Measurements from ENCODE around the gene SLC5A4. TPM values are rescaled to one million over a fixed set of nuclear protein-coding genes. Genes with fewer than 3 reads are reported as not detected.

SLC5A4 gene
- total RNA-seq, 1 experiment from 2014 or later = not detected

GRCh38 chr22:32249231-32249630, 5.9 kb downstream of the SLC5A4 start:
- no peaks in the 10 kb centered on the region for H3K36me3 ChIP-seq
- H3K4me1 ChIP-seq (replicated peaks) = no peaks in the 10 kb centered on the region
- no peak for DNase-seq (ENCODE audit: low read depth in 1 of 2, low spot score in 2 of 2)
- H3K27me3 ChIP-seq (replicated peaks) = peaks cover 6% of the 10 kb centered on the region; the same call in 1 of the 2 replicates
- no peak overlapping the region for H3K4me3 ChIP-seq
- H3K9me3 ChIP-seq (replicated peaks) = no peaks in the 10 kb centered on the region
- no peak overlapping the region for H3K27ac ChIP-seq

GRCh38 chr22:32248276-32248675, 6.9 kb downstream of the SLC5A4 start:
- Histone ChIP-seq H3K4me1 (replicated peaks) (no peaks in the 10 kb centered on the region), H3K27ac (no peak overlapping the region), H3K9me3 (replicated peaks) (no peaks in the 10 kb centered on the region), H3K4me3 (no peak overlapping the region), H3K27me3 (replicated peaks) (peaks cover 6% of the 10 kb centered on the region; the same call in 1 of the 2 replicates), H3K36me3 (no peaks in the 10 kb centered on the region)
- DNase-seq (ENCODE audit: low read depth in 1 of 2, low spot score in 2 of 2) = no peak

- Histone ChIP-seq H3K27me3 (replicated peaks) (peaks cover 6% of the 10 kb centered on the region; the same call in 1 of the 2 replicates), H3K27ac (no peak overlapping the region), H3K36me3 (no peaks in the 10 kb centered on the region), H3K4me3 (no peak overlapping the region), H3K9me3 (replicated peaks) (no peaks in the 10 kb centered on the region), H3K4me1 (replicated peaks) (no peaks in the 10 kb centered on the region)
- DNase-seq (ENCODE audit: low read depth in 1 of 2, low spot score in 2 of 2) = no peak
Measured at GRCh38 chr22:32246166-32246565, 9.0 kb downstream of the SLC5A4 start.

GRCh38 chr22:32245042-32245441, 10.1 kb downstream of the SLC5A4 start:
- Histone ChIP-seq H3K4me1 (replicated peaks) (no peaks in the 10 kb centered on the region), H3K36me3 (no peaks in the 10 kb centered on the region)

GRCh38 chr22:32244547-32244946, 10.6 kb downstream of the SLC5A4 start:
- peaks cover 12% of the 10 kb centered on the region; the same call in 1 of the 2 replicates for H3K27me3 ChIP-seq (replicated peaks)
- H3K4me1 ChIP-seq (replicated peaks) = no peaks in the 10 kb centered on the region
- no peak overlapping the region for H3K27ac ChIP-seq
- H3K4me3 ChIP-seq = no peak overlapping the region
- no peaks in the 10 kb centered on the region for H3K9me3 ChIP-seq (replicated peaks)
- DNase-seq (ENCODE audit: low read depth in 1 of 2, low spot score in 2 of 2) = no peak
- no peaks in the 10 kb centered on the region for H3K36me3 ChIP-seq

More at GRCh38 chr22:32245042-32245441, 10.1 kb downstream of the SLC5A4 start:
- H3K4me3 ChIP-seq = no peak overlapping the region
- no peak overlapping the region for H3K27ac ChIP-seq
- DNase-seq (ENCODE audit: low read depth in 1 of 2, low spot score in 2 of 2) = no peak
- H3K9me3 ChIP-seq (replicated peaks) = no peaks in the 10 kb centered on the region
- peaks cover 12% of the 10 kb centered on the region; the same call in 1 of the 2 replicates for H3K27me3 ChIP-seq (replicated peaks)

- no peaks in the 10 kb centered on the region for H3K4me1 ChIP-seq (replicated peaks)
- H3K9me3 ChIP-seq (replicated peaks) = no peaks in the 10 kb centered on the region
- H3K4me3 ChIP-seq = no peak overlapping the region
- no peak for DNase-seq (ENCODE audit: low read depth in 1 of 2, low spot score in 2 of 2)
- peaks cover 6% of the 10 kb centered on the region; the same call in 1 of the 2 replicates for H3K27me3 ChIP-seq (replicated peaks)
- H3K36me3 ChIP-seq = no peaks in the 10 kb centered on the region
- H3K27ac ChIP-seq = no peak overlapping the region
Measured at GRCh38 chr22:32240461-32240860, 14.7 kb downstream of the SLC5A4 start.

- H3K36me3 ChIP-seq = no peaks in the 10 kb centered on the region
- H3K9me3 ChIP-seq (replicated peaks) = no peaks in the 10 kb centered on the region
- no peak overlapping the region for H3K27ac ChIP-seq
- DNase-seq (ENCODE audit: low read depth in 1 of 2, low spot score in 2 of 2) = no peak
- H3K4me1 ChIP-seq (replicated peaks) = no peaks in the 10 kb centered on the region
- H3K4me3 ChIP-seq = no peak overlapping the region
- H3K27me3 ChIP-seq (replicated peaks) = peaks cover 7% of the 10 kb centered on the region
Measured at GRCh38 chr22:32237906-32238305, 17.2 kb downstream of the SLC5A4 start.

GRCh38 chr22:32236970-32237369, 18.2 kb downstream of the SLC5A4 start:
- Histone ChIP-seq H3K27ac (no peak overlapping the region), H3K4me3 (no peak overlapping the region), H3K9me3 (replicated peaks) (no peaks in the 10 kb centered on the region), H3K27me3 (replicated peaks) (peaks cover 14% of the 10 kb centered on the region), H3K4me1 (replicated peaks) (no peaks in the 10 kb centered on the region), H3K36me3 (no peaks in the 10 kb centered on the region)
- DNase-seq (ENCODE audit: low read depth in 1 of 2, low spot score in 2 of 2) = no peak

- no peaks in the 10 kb centered on the region for H3K9me3 ChIP-seq (replicated peaks)
- no peaks in the 10 kb centered on the region for H3K36me3 ChIP-seq
- peaks cover 8% of the 10 kb centered on the region for H3K27me3 ChIP-seq (replicated peaks)
- no peak for DNase-seq (ENCODE audit: low read depth in 1 of 2, low spot score in 2 of 2)
- H3K4me3 ChIP-seq = no peak overlapping the region
- H3K4me1 ChIP-seq (replicated peaks) = no peaks in the 10 kb centered on the region
- no peak overlapping the region for H3K27ac ChIP-seq
Measured at GRCh38 chr22:32233091-32233490, 22.1 kb downstream of the SLC5A4 start.

GRCh38 chr22:32232191-32232830, 22.8 kb downstream of the SLC5A4 start:
- Histone ChIP-seq H3K27me3 (replicated peaks) (peaks cover 11% of the 10 kb centered on the region), H3K27ac (no peak overlapping the region), H3K36me3 (no peaks in the 10 kb centered on the region), H3K9me3 (replicated peaks) (no peaks in the 10 kb centered on the region), H3K4me1 (replicated peaks) (no peaks in the 10 kb centered on the region), H3K4me3 (no peak overlapping the region)
- no peak for DNase-seq (ENCODE audit: low read depth in 1 of 2, low spot score in 2 of 2)

- Histone ChIP-seq H3K4me3 (no peak overlapping the region), H3K4me1 (replicated peaks) (no peaks in the 10 kb centered on the region), H3K27ac (no peak overlapping the region), H3K9me3 (replicated peaks) (no peaks in the 10 kb centered on the region), H3K27me3 (replicated peaks) (peaks cover 12% of the 10 kb centered on the region), H3K36me3 (no peaks in the 10 kb centered on the region)
- DNase-seq (ENCODE audit: low read depth in 1 of 2, low spot score in 2 of 2) = no peak
Measured at GRCh38 chr22:32226326-32227104, 28.6 kb downstream of the SLC5A4 start.

- DNase-seq (ENCODE audit: low read depth in 1 of 2, low spot score in 2 of 2) = no peak
- H3K27me3 ChIP-seq (replicated peaks) = peaks cover 27% of the 10 kb centered on the region
- H3K4me1 ChIP-seq (replicated peaks) = no peaks in the 10 kb centered on the region
- no peaks in the 10 kb centered on the region for H3K36me3 ChIP-seq
- H3K4me3 ChIP-seq = no peak overlapping the region
- H3K9me3 ChIP-seq (replicated peaks) = no peaks in the 10 kb centered on the region
- no peak overlapping the region for H3K27ac ChIP-seq
Measured at GRCh38 chr22:32222991-32223390, 32.2 kb downstream of the SLC5A4 start.

GRCh38 chr22:32219026-32219425, 36.1 kb downstream of the SLC5A4 start:
- no peak overlapping the region for H3K27ac ChIP-seq
- no peaks in the 10 kb centered on the region for H3K9me3 ChIP-seq (replicated peaks)
- H3K4me3 ChIP-seq = no peak overlapping the region
- H3K4me1 ChIP-seq (replicated peaks) = no peaks in the 10 kb centered on the region
- H3K27me3 ChIP-seq (replicated peaks) = peaks cover 25% of the 10 kb centered on the region
- no peak for DNase-seq (ENCODE audit: low read depth in 1 of 2, low spot score in 2 of 2)
- no peaks in the 10 kb centered on the region for H3K36me3 ChIP-seq

- no peak overlapping the region for H3K4me3 ChIP-seq
- no peaks in the 10 kb centered on the region for H3K36me3 ChIP-seq
- no peaks in the 10 kb centered on the region for H3K4me1 ChIP-seq (replicated peaks)
- H3K27ac ChIP-seq = no peak overlapping the region
- no peak for DNase-seq (ENCODE audit: low read depth in 1 of 2, low spot score in 2 of 2)
- H3K27me3 ChIP-seq (replicated peaks) = peaks cover 27% of the 10 kb centered on the region
- H3K9me3 ChIP-seq (replicated peaks) = no peaks in the 10 kb centered on the region
Measured at GRCh38 chr22:32218470-32218869, 36.7 kb downstream of the SLC5A4 start.
